K562 (cell line): ENCODE data around the gene NT5DC2. TPM values are rescaled to one million over a fixed set of nuclear protein-coding genes. Genes with fewer than 3 reads are reported as not detected.

Source experiments
- ATAC-seq: fragments of 200-7000 bp; cut with Tn5 transposase; 3 replicates; pipeline ENCODE4 v1.9.1; 2020; ENCODE audit warnings: moderate library complexity
- BruUV-seq: library from RNA; stranded (reverse); fragments of 400-500 nt; replicated peaks from 2 replicates; lab custom pipeline; 2021; lab: Mats Ljungman, UMichigan
- CTCF ChIA-PET: fragments of 300-600 bp; formaldehyde crosslinking; extraction: SDS; loops from one replicate; lab custom pipeline; 2021; ENCODE audit warnings: low intra/inter-chr PET ratio; lab: Yijun Ruan, JAX
- POLR2A ChIA-PET: fragments of 300-600, 350-650 bp; sonication (Branson Sonifier 250); formaldehyde crosslinking; extraction: SDS; loops from one replicate; lab custom pipeline; 2021; ENCODE audit warnings: antibody characterized with exemption, inconsistent platforms; lab: Yijun Ruan, JAX
- DNase-seq, 4 experiments: peaks; one replicate each; pipeline versions ENCODE4 v3.0.0 to v3.0.0-alpha.2; 2011 to 2018; ENCODE audit warnings: low spot score in 3 of 4, mixed read lengths in 3 of 4; ENCODE audit errors: extremely low read depth in 1 of 4
- FAIRE-seq: peaks from 2 replicates; lab custom pipeline; 2011; peaks lifted over from hg19 to GRCh38; lab: Jason Lieb, UNC
- H2AFZ ChIP-seq: 2 replicates; pipeline ENCODE4 v1.6.0; 2011; ENCODE audit warnings: low read depth, low read length, control low read depth, inconsistent platforms
- H3K27ac ChIP-seq: fragments of 200-600 bp; 3 replicates; pipeline ENCODE4 v1.8.0; 2011; ENCODE audit warnings: low read depth, mild to moderate bottlenecking, control low read depth, inconsistent platforms, low read length, moderate library complexity, mixed read lengths; ENCODE audit errors: extremely low read depth
- H3K27me3 ChIP-seq, 2 experiments: fragments of 300-600 bp in 1 of 2; 2 replicates in 1 of 2; 3 replicates in 1 of 2; pipeline versions ENCODE4 v1.6.0 to v1.8.0; 2011; ENCODE audit warnings: inconsistent platforms in 2 of 2, low read length in 2 of 2, mild to moderate bottlenecking in 1 of 2, mixed read lengths in 1 of 2, moderate library complexity in 1 of 2; ENCODE audit not compliant: control insufficient read depth in 2 of 2, insufficient read depth in 2 of 2
- H3K36me3 ChIP-seq: fragments of 300-600 bp; 3 replicates; pipeline ENCODE4 v1.8.0; 2011; ENCODE audit warnings: mild to moderate bottlenecking, low read length, inconsistent platforms; ENCODE audit not compliant: control insufficient read depth, insufficient read depth
- H3K4me1 ChIP-seq, 2 experiments: fragments of 200-600 bp in 1 of 2; replicated peaks in 1 of 2; 2 replicates in 1 of 2; 3 replicates in 1 of 2; pipeline versions ENCODE4 v1.5.1 to v1.8.0; 2011; ENCODE audit warnings: inconsistent platforms in 2 of 2, low read length in 2 of 2, mild to moderate bottlenecking in 1 of 2, mixed read lengths in 1 of 2, moderate library complexity in 1 of 2; ENCODE audit not compliant: control insufficient read depth in 2 of 2, insufficient read depth in 2 of 2
- H3K4me2 ChIP-seq: 2 replicates; pipeline ENCODE4 v1.6.1; 2011; ENCODE audit warnings: low read length, control low read depth, inconsistent platforms, mixed read lengths; ENCODE audit not compliant: insufficient read depth
- H3K4me3 ChIP-seq: fragments of 200-600 bp; sonication (generic), shearing (Covaris generic); 2 replicates; pipeline ENCODE4 v1.5.1; 2016; ENCODE audit warnings: control low read depth, inconsistent platforms
- H3K79me2 ChIP-seq: fragments of 200-600 bp; 3 replicates; pipeline ENCODE4 v1.8.0; 2011; ENCODE audit warnings: low read length, inconsistent platforms; ENCODE audit not compliant: control insufficient read depth, insufficient read depth
- H3K9ac ChIP-seq, 2 experiments: 2 replicates each; pipeline versions ENCODE4 v1.6.0 to v1.6.1; 2011; ENCODE audit warnings: low read depth in 2 of 2, low read length in 2 of 2, control low read depth in 1 of 2, inconsistent platforms in 1 of 2, mild to moderate bottlenecking in 1 of 2, mixed read lengths in 1 of 2; ENCODE audit not compliant: insufficient read depth in 1 of 2
- H3K9me1 ChIP-seq: one replicate; pipeline ENCODE4 v1.6.0; 2011; ENCODE audit warnings: inconsistent platforms, mild to moderate bottlenecking, low read length, moderate library complexity; ENCODE audit not compliant: control insufficient read depth, insufficient read depth
- H3K9me3 ChIP-seq: replicated peaks from 2 replicates; pipeline ENCODE4 v1.5.1; 2011; ENCODE audit warnings: low read depth, low read length, inconsistent platforms; ENCODE audit not compliant: control insufficient read depth, insufficient read depth
- H4K20me1 ChIP-seq: replicated peaks from 2 replicates; pipeline ENCODE4 v1.6.1; 2011; ENCODE audit warnings: low read length, inconsistent platforms, mixed read lengths; ENCODE audit not compliant: control insufficient read depth, insufficient read depth
- ID3 ChIP-seq, 2 experiments: fragments of 250-450 bp in 1 of 2; fragments of 450-650 bp in 1 of 2; sonication (Bioruptor Pico) in 1 of 2; IDR thresholded peaks; 2 replicates each; pipeline versions ENCODE4 v1.6.1 to v1.8.0; 2016 to 2021; ENCODE audit warnings: mild to moderate bottlenecking in 2 of 2, moderate library complexity in 2 of 2, missing compliant biosample characterization in 1 of 2, missing genetic modification characterization in 1 of 2
- ZKSCAN3 ChIP-seq: fragments of 250-450 bp; sonication (Bioruptor Pico); IDR thresholded peaks from 2 replicates; pipeline ENCODE4 v1.4.0; 2020
- WGBS: fragments of 100-300 bp; shearing (Covaris generic); methylation state at CpG from one replicate; pipeline ENCODE4 v1.1.6; 2016; ENCODE audit warnings: low coverage, mixed read lengths; ENCODE audit not compliant: insufficient coverage; ENCODE audit errors: missing lambda C conversion rate; 5-methylcytosine and 5-hydroxymethylcytosine counted together
- in situ Hi-C: fragments of 300-500 bp; cut with MboI; formaldehyde crosslinking; loops from 4 replicates; pipeline ENCODE4 v1.15.0; 2018; ENCODE audit warnings: inconsistent platforms, mixed read lengths
- intact Hi-C: fragments of 100-400 bp; cut with micrococcal nuclease; formaldehyde crosslinking; loops from 2 replicates; pipeline ENCODE4 v1.14.2; 2022
- polyA plus RNA-seq, 8 experiments: library from polyadenylated mRNA; depleted of rRNA in 4 of 8; stranded (reverse) in 5 of 8; unstranded in 3 of 8; fragments of >200 nt; fragmentation: Nextera tagmentation in 2 of 8; fragmentation: Illumina TruSeq in 1 of 8; extraction: Ambion mirVana in 2 of 8; extraction: Trizol in 1 of 8; gene quantifications; 2 replicates each; pipeline versions ENCODE4 v1.2.1 to v1.2.3, GENCODE V29; 2011 to 2014; ENCODE audit warnings: inconsistent platforms in 1 of 8, missing spikeins in 1 of 8
- total RNA-seq, 7 experiments: library from RNA; depleted of rRNA in 6 of 7; stranded (reverse); fragments of >200 nt in 6 of 7; fragmentation: Illumina TruSeq in 2 of 7; extraction: Trizol in 2 of 7; gene quantifications; 2 replicates each; pipeline versions ENCODE4 v1.2.1 to v1.2.3, GENCODE V29; 2011 to 2021; ENCODE audit warnings: low replicate concordance in 1 of 7

The NT5DC2 gene
- total and polyA plus RNA-seq, 9 of the 15 experiments (the other 6 are each of a cell fraction or from before 2014, with no cell fraction given), result 25.6 to 168 (median 122) TPM

- ATAC-seq (no peak), FAIRE-seq (no peak)
- H3K4me1 ChIP-seq, result peaks cover 0 to 13% of the 10 kb centered on the region in 2 experiments; a peak in 2 of 5 replicates
- no TSS peak for BruUV-seq
- peaks cover 63% of the 10 kb centered on the region; the same call in 1 of the 3 replicates for H3K36me3 ChIP-seq
- no peaks in the 10 kb centered on the region for H3K9me1 ChIP-seq
- CTCF ChIA-PET, result no interaction called here
- H2AFZ ChIP-seq, result no peak overlapping the region
- no peak overlapping the region for H3K27ac ChIP-seq
- intact Hi-C loops (loop anchor here (5.0 kb wide), 1 partner anchor 197 kb away; no protein-coding TSS in a partner anchor), in situ Hi-C loops (no loop called here)
- no peaks in the 10 kb centered on the region for H4K20me1 ChIP-seq
- WGBS, result 84% methylated on average over 7 of the region's 10 CpGs
- H3K27me3 ChIP-seq, result no peaks in the 10 kb centered on the region
- H3K79me2 ChIP-seq, result no peaks in the 10 kb centered on the region
- no peak overlapping the region for H3K4me2 ChIP-seq
- H3K4me3 ChIP-seq, result no peak overlapping the region
- POLR2A ChIA-PET, result no interaction called here
- no peak overlapping the region for H3K9ac ChIP-seq
- TF ChIP-seq ZKSCAN3 (no peak), ID3 (CRISPR knock-in tag; IDR thresholded peaks at IDR 0.05) (no peak), ID3 (tag; IDR thresholded peaks at IDR 0.05) (no peak)
- TF ChIP-seq, all 486 proteins: peak for 0
- no peak for DNase-seq
- no peaks in the 10 kb centered on the region for H3K9me3 ChIP-seq
These were observed 48.8 kb downstream of the NT5DC2 start for GRCh38 chr3:52484680-52485461.
